GM23338 (cell line): ENCODE data around the gene SMARCC2. TPM values are rescaled to one million over a fixed set of nuclear protein-coding genes. Genes with fewer than 3 reads are reported as not detected.

Experiments
- ATAC-seq: fragments of 200-7000 bp; cut with Tn5 transposase; 3 replicates; pipeline ENCODE4 v1.9.1; 2020
- DNase-seq: peaks from one replicate; pipeline ENCODE4 v3.0.0-alpha.2; 2015; ENCODE audit warnings: low spot score
- H2AFZ ChIP-seq: fragments of 200-600 bp; sonication (generic); 2 replicates; pipeline ENCODE4 v1.8.0; 2016; ENCODE audit warnings: antibody characterized with exemption, mild to moderate bottlenecking, moderate library complexity
- H3F3A ChIP-seq: fragments of 200-600 bp; sonication (generic); replicated peaks from 2 replicates; pipeline ENCODE4 v1.8.0; 2017; ENCODE audit warnings: antibody characterized with exemption, mixed run types, low read depth
- H3K27ac ChIP-seq: fragments of 200-600 bp; sonication (generic); 2 replicates; pipeline ENCODE4 v1.6.1; 2016; ENCODE audit warnings: low read depth
- H3K27me3 ChIP-seq: fragments of 200-600 bp; sonication (generic); 2 replicates; pipeline ENCODE4 v1.8.0; 2016; ENCODE audit warnings: mild to moderate bottlenecking, mixed run types, moderate library complexity; ENCODE audit not compliant: insufficient read depth
- H3K36me3 ChIP-seq: fragments of 200-600 bp; sonication (generic); 2 replicates; pipeline ENCODE4 v1.8.0; 2016; ENCODE audit warnings: mild to moderate bottlenecking; ENCODE audit not compliant: insufficient read depth
- H3K4me1 ChIP-seq: fragments of 200-600 bp; sonication (generic); 2 replicates; pipeline ENCODE4 v1.8.0; 2016; ENCODE audit warnings: mild to moderate bottlenecking, moderate library complexity; ENCODE audit not compliant: insufficient read depth
- H3K4me2 ChIP-seq: fragments of 200-600 bp; sonication (generic); 2 replicates; pipeline ENCODE4 v1.7.1; 2017; ENCODE audit warnings: mixed run types
- H3K4me3 ChIP-seq: fragments of 200-600 bp; sonication (generic); 2 replicates; pipeline ENCODE4 v1.6.1; 2016; ENCODE audit warnings: mixed run types
- H3K79me2 ChIP-seq: fragments of 200-600 bp; sonication (generic); replicated peaks from 2 replicates; pipeline ENCODE4 v1.8.0; 2017; ENCODE audit warnings: mild to moderate bottlenecking; ENCODE audit not compliant: insufficient read depth
- H3K9me2 ChIP-seq: fragments of 200-600 bp; sonication (generic); 2 replicates; pipeline ENCODE4 v1.8.0; 2017; ENCODE audit not compliant: insufficient read depth
- H4K20me1 ChIP-seq: fragments of 200-600 bp; sonication (generic); replicated peaks from 2 replicates; pipeline ENCODE4 v1.8.0; 2017; ENCODE audit warnings: mild to moderate bottlenecking; ENCODE audit not compliant: insufficient read depth
- H3K27ac Mint-ChIP-seq: 2 replicates; pipeline ENCODE4 v1.8.0; 2020; ENCODE audit warnings: inconsistent platforms, mild to moderate bottlenecking, moderate library complexity, mixed read lengths
- H3K27me3 Mint-ChIP-seq: 3 replicates; pipeline ENCODE4 v1.8.0; 2022; ENCODE audit warnings: low read depth, mild to moderate bottlenecking, moderate library complexity, mixed read lengths, inconsistent platforms; ENCODE audit not compliant: insufficient read depth, poor library complexity
- H3K36me3 Mint-ChIP-seq: 3 replicates; pipeline ENCODE4 v1.8.0; 2021; ENCODE audit warnings: low read depth, mild to moderate bottlenecking, inconsistent platforms, moderate library complexity, mixed read lengths
- H3K4me1 Mint-ChIP-seq: 3 replicates; pipeline ENCODE4 v1.8.0; 2020; ENCODE audit warnings: mild to moderate bottlenecking, inconsistent platforms, mixed read lengths
- H3K4me3 Mint-ChIP-seq: 3 replicates; pipeline ENCODE4 v1.8.0; 2021; ENCODE audit warnings: moderate library complexity, mild to moderate bottlenecking, inconsistent platforms, mixed read lengths
- H3K9me3 Mint-ChIP-seq: 3 replicates; pipeline ENCODE4 v1.8.0; 2020; ENCODE audit warnings: moderate library complexity, mild to moderate bottlenecking, inconsistent platforms, mixed read lengths
- CREB1 ChIP-seq: fragments of 250-450 bp; sonication (Bioruptor Pico); IDR thresholded peaks from 2 replicates; pipeline ENCODE4 v1.5.0; 2020; ENCODE audit warnings: low read depth, mild to moderate bottlenecking, moderate library complexity
- EZH2 ChIP-seq: fragments of 200-600 bp; sonication (generic); IDR thresholded peaks from one replicate; pipeline ENCODE4 v1.8.0; 2017; ENCODE audit warnings: antibody characterized with exemption, mild to moderate bottlenecking, low read depth; ENCODE audit not compliant: unreplicated experiment
- JUNB ChIP-seq: IDR thresholded peaks from one replicate; pipeline ENCODE4 v1.6.1; 2016; ENCODE audit warnings: antibody characterized with exemption; ENCODE audit not compliant: unreplicated experiment
- POLR2AphosphoS5 ChIP-seq: IDR thresholded peaks from 2 replicates; pipeline ENCODE4 v1.6.1; 2016; ENCODE audit warnings: antibody characterized with exemption, low read depth
- STAT1 ChIP-seq: IDR thresholded peaks from one replicate; pipeline ENCODE4 v1.6.1; 2016; ENCODE audit warnings: antibody characterized with exemption; ENCODE audit not compliant: unreplicated experiment
- ZNF114 ChIP-seq: fragments of 250-450 bp; sonication (Bioruptor Pico); IDR thresholded peaks from 2 replicates; pipeline ENCODE4 v1.5.0; 2020; ENCODE audit warnings: mild to moderate bottlenecking, moderate library complexity
- polyA plus RNA-seq: library from polyadenylated mRNA; unstranded; fragments of >200 nt; fragmentation: Nextera tagmentation; extraction: Ambion mirVana; gene quantifications from 2 replicates; pipeline ENCODE4 v1.2.1, GENCODE V29; 2016
- total RNA-seq: library from RNA; depleted of rRNA; stranded (reverse); fragments of >200 nt; shearing (Covaris generic); gene quantifications from 2 replicates; pipeline ENCODE4 v1.2.3, GENCODE V29; 2014
- TF ChIP-seq, protein P1 (sequence below): fragments of 250-450 bp; sonication (Bioruptor Pico); IDR thresholded peaks from 2 replicates; pipeline ENCODE4 v1.5.0; 2020; ENCODE audit warnings: mild to moderate bottlenecking, moderate library complexity
- TF ChIP-seq, protein P2 (sequence below): IDR thresholded peaks from 2 replicates; pipeline ENCODE4 v1.6.1; 2016; ENCODE audit warnings: antibody characterized with exemption

SMARCC2 gene
- total and polyA plus RNA-seq, 2 experiments from 2014 or later: 40.4 to 68.3 TPM

DNA sequence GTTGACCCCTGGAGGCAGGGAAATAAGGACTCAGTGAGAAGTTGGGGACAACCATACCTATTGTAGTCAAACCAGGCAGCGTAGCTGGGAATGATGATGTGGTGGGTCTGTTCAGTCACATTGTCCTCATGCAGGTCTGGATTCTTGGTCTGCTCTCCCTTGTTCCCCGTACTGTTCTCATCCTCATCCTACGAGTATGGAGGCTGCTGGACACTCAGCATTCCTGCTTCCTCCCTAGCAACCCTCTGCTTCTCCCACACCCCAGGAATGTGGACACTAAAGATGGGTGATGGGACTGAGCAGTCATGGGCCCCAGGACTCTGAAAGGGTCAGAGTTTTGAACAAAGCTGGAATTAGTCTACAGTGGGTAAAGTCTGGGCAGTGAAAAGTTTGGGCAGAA, 10.9 kb downstream of the SMARCC2 start (continued):
- TF ChIP-seq, protein P1, sequence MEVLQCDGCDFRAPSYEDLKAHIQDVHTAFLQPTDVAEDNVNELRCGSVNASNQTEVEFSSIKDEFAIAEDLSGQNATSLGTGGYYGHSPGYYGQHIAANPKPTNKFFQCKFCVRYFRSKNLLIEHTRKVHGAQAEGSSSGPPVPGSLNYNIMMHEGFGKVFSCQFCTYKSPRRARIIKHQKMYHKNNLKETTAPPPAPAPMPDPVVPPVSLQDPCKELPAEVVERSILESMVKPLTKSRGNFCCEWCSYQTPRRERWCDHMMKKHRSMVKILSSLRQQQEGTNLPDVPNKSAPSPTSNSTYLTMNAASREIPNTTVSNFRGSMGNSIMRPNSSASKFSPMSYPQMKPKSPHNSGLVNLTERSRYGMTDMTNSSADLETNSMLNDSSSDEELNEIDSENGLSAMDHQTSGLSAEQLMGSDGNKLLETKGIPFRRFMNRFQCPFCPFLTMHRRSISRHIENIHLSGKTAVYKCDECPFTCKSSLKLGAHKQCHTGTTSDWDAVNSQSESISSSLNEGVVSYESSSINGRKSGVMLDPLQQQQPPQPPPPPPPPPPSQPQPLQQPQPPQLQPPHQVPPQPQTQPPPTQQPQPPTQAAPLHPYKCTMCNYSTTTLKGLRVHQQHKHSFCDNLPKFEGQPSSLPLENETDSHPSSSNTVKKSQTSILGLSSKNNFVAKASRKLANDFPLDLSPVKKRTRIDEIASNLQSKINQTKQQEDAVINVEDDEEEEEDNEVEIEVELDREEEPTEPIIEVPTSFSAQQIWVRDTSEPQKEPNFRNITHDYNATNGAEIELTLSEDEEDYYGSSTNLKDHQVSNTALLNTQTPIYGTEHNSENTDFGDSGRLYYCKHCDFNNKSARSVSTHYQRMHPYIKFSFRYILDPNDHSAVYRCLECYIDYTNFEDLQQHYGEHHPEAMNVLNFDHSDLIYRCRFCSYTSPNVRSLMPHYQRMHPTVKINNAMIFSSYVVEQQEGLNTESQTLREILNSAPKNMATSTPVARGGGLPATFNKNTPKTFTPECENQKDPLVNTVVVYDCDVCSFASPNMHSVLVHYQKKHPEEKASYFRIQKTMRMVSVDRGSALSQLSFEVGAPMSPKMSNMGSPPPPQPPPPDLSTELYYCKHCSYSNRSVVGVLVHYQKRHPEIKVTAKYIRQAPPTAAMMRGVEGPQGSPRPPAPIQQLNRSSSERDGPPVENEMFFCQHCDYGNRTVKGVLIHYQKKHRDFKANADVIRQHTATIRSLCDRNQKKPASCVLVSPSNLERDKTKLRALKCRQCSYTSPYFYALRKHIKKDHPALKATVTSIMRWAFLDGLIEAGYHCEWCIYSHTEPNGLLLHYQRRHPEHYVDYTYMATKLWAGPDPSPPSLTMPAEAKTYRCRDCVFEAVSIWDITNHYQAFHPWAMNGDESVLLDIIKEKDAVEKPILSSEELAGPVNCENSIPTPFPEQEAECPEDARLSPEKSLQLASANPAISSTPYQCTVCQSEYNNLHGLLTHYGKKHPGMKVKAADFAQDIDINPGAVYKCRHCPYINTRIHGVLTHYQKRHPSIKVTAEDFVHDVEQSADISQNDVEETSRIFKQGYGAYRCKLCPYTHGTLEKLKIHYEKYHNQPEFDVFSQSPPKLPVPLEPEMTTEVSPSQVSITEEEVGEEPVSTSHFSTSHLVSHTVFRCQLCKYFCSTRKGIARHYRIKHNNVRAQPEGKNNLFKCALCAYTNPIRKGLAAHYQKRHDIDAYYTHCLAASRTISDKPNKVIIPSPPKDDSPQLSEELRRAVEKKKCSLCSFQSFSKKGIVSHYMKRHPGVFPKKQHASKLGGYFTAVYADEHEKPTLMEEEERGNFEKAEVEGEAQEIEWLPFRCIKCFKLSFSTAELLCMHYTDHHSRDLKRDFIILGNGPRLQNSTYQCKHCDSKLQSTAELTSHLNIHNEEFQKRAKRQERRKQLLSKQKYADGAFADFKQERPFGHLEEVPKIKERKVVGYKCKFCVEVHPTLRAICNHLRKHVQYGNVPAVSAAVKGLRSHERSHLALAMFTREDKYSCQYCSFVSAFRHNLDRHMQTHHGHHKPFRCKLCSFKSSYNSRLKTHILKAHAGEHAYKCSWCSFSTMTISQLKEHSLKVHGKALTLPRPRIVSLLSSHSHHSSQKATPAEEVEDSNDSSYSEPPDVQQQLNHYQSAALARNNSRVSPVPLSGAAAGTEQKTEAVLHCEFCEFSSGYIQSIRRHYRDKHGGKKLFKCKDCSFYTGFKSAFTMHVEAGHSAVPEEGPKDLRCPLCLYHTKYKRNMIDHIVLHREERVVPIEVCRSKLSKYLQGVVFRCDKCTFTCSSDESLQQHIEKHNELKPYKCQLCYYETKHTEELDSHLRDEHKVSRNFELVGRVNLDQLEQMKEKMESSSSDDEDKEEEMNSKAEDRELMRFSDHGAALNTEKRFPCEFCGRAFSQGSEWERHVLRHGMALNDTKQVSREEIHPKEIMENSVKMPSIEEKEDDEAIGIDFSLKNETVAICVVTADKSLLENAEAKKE: no peak
- TF ChIP-seq POLR2AphosphoS5 (no peak), ZNF114 (CRISPR knock-in tag) (no peak), EZH2 (no peak)
- TF ChIP-seq, protein P2, sequence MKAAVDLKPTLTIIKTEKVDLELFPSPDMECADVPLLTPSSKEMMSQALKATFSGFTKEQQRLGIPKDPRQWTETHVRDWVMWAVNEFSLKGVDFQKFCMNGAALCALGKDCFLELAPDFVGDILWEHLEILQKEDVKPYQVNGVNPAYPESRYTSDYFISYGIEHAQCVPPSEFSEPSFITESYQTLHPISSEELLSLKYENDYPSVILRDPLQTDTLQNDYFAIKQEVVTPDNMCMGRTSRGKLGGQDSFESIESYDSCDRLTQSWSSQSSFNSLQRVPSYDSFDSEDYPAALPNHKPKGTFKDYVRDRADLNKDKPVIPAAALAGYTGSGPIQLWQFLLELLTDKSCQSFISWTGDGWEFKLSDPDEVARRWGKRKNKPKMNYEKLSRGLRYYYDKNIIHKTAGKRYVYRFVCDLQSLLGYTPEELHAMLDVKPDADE: no peak

DNA sequence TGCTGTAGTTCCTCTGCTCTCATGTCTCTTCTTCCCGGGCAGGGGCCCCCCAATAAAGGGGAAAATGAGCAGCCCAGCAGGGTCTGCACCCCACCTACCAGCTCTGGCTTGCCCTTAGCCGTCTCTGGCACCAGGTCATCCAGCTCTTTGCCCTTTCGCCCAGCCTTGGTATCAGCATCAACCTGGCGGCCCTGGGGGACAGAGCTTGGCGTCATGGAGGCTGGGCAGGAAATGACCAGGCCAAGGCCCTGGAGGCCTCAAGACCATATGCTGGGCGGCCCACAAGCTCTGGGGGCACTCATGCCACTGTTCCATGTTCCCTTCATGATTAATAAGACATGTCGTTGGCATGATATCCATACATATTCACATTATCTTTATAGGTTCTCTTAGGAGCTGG, 16.4 kb downstream of the SMARCC2 start:
- H3K27me3 Mint-ChIP-seq: peaks cover 7% of the 10 kb centered on the region
- H3K27me3 ChIP-seq: no peaks in the 10 kb centered on the region
- peaks cover 8% of the 10 kb centered on the region; the same call in 1 of the 2 replicates for H3F3A ChIP-seq
- H3K36me3 Mint-ChIP-seq: peaks cover 91% of the 10 kb centered on the region
- no peaks in the 10 kb centered on the region for H3K79me2 ChIP-seq
- no peak overlapping the region for H3K4me3 ChIP-seq
- ATAC-seq (no peak), DNase-seq (no peak)
- no peak overlapping the region for H3K4me3 Mint-ChIP-seq
- no peaks in the 10 kb centered on the region for H3K9me2 ChIP-seq
- H3K27ac Mint-ChIP-seq: no peak overlapping the region
- no peak overlapping the region for H2AFZ ChIP-seq
- H3K9me3 Mint-ChIP-seq: no peaks in the 10 kb centered on the region
- no peaks in the 10 kb centered on the region for H3K4me1 Mint-ChIP-seq
- no peak overlapping the region for H3K4me2 ChIP-seq
- H4K20me1 ChIP-seq: peaks cover 2% of the 10 kb centered on the region
- peaks cover 67% of the 10 kb centered on the region for H3K36me3 ChIP-seq
- H3K4me1 ChIP-seq: no peaks in the 10 kb centered on the region
- H3K27ac ChIP-seq: no peak overlapping the region
- TF ChIP-seq STAT1 (no peak), CREB1 (CRISPR knock-in tag) (no peak), ZNF114 (CRISPR knock-in tag) (no peak), POLR2AphosphoS5 (no peak), JUNB (no peak), EZH2 (no peak)
- TF ChIP-seq, protein P1: no peak
